ENCODE data around the gene NFATC3.

GRCh38 chr16:68272507-68273209 lies 187.5 kb downstream of the NFATC3 start:
- no peak for TF ChIP-seq CTCF (conservative IDR thresholded peaks at IDR 0.05)
- no peak for TF ChIP-seq EZH2 (IDR thresholded peaks at IDR 0.05; ENCODE audit: low read depth)

All from PC-9 (cell line).